COR-L47 (cell line): ENCODE measurements around the gene SNRPA1.
"Not testable (repeated sequence)": the region's sequence is repeated elsewhere in the genome, so short reads cannot be mapped to it uniquely, and the experiment has no call there.

Experiments used
- DNase-seq: peaks from one replicate; lab custom pipeline; 2025; lab: John Stamatoyannopoulos, UW

Gene SNRPA1

GRCh38 chr15:101293122-101293521 lies 1.9 kb downstream of the SNRPA1 start:
- DNase-seq: no peak

- DNase-seq: peak; percentile 50
Observed at GRCh38 chr15:101288905-101289513, 6.0 kb downstream of the SNRPA1 start.

- DNase-seq: not testable (repeated sequence)
Observed at GRCh38 chr15:101287342-101287741, 7.7 kb downstream of the SNRPA1 start.

- no peak for DNase-seq
Observed at GRCh38 chr15:101286471-101287114, 8.5 kb downstream of the SNRPA1 start.

GRCh38 chr15:101283931-101284330 lies 11.1 kb downstream of the SNRPA1 start:
- no peak for DNase-seq

GRCh38 chr15:101280007-101280406 lies 15.0 kb downstream of the SNRPA1 start:
- no peak for DNase-seq

GRCh38 chr15:101277943-101278564 lies 17.0 kb downstream of the SNRPA1 start:
- DNase-seq: no peak

- peak; percentile 89 for DNase-seq
Observed at GRCh38 chr15:101277038-101277822, 17.8 kb downstream of the SNRPA1 start, which contains the start of gene SELENOS. SELENOS (minus strand) TSS chr15:101277485; CDS start chr15:101277417, 68 bp downstream.

GRCh38 chr15:101276501-101277037 lies 18.5 kb downstream of the SNRPA1 start:
- DNase-seq: no peak

GRCh38 chr15:101275018-101275417 lies 20.0 kb downstream of the SNRPA1 start:
- no peak for DNase-seq

- no peak for DNase-seq
Observed at GRCh38 chr15:101273534-101273933, 21.5 kb downstream of the SNRPA1 start.

GRCh38 chr15:101272584-101272983 lies 22.5 kb downstream of the SNRPA1 start:
- no peak for DNase-seq

GRCh38 chr15:101269479-101270223 lies 25.4 kb downstream of the SNRPA1 start:
- DNase-seq: no peak

GRCh38 chr15:101267320-101268104 lies 27.5 kb downstream of the SNRPA1 start:
- DNase-seq: no peak

- no peak for DNase-seq
Observed at GRCh38 chr15:101266787-101267186, 28.3 kb downstream of the SNRPA1 start.

GRCh38 chr15:101266034-101266433 lies 29.0 kb downstream of the SNRPA1 start:
- no peak for DNase-seq

- DNase-seq: no peak
Observed at GRCh38 chr15:101264911-101265641, 30.0 kb downstream of the SNRPA1 start.

GRCh38 chr15:101264011-101264410 lies 31.0 kb downstream of the SNRPA1 start:
- no peak for DNase-seq

GRCh38 chr15:101262551-101262950 lies 32.5 kb downstream of the SNRPA1 start:
- no peak for DNase-seq
